SH-SY5Y (cell line): ENCODE measurements around the gene LRBA.

Experiments used
- GATA2 ChIP-seq: IDR thresholded peaks from 2 replicates; pipeline ENCODE4 v1.6.1; 2011; ENCODE audit warnings: mild to moderate bottlenecking, low read depth, low read length
- GATA3 ChIP-seq: IDR thresholded peaks from 2 replicates; pipeline ENCODE4 v1.6.1; 2011; ENCODE audit warnings: low read depth, mild to moderate bottlenecking, low read length, moderate library complexity

Gene LRBA

DNA sequence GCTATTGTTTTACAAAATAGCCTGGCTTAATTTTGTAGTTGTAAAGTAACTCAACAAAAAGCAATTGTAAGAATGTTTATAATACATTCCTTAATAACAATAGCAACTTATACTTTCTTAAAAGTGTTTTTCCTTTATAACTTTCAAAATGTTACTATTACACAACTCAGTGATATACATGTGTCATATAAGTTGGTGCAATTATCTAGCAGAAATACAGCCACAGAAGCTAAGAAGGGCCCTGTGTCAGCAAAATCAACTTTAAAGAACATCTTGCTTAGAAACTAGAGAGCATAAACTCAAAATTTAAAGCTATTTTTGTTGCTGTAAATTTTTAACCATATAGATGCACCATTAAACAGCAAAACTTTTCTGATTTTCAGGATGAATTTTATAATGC is 474.5 kb downstream of the LRBA start:
- no peak for TF ChIP-seq GATA2

DNA sequence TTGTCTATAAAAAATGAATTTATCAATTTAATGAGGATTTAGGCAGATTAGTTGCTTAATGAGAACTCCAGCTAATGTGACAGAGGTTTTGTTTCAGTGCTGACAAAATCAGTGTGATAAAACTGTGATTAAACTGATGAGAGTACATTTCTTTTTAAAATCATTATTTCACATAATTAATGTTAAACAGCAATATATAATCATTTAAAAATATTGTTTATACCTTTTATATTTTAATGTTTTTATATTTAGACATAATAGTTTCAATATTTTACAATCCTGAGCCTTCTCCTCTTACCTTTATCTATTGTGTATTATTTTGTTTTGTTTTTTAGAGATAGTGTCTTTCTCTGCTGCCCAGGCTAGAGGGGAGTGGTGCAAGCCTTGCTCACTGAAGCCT is 480.3 kb downstream of the LRBA start:
- no peak for TF ChIP-seq GATA3
- no peak for TF ChIP-seq GATA2

DNA sequence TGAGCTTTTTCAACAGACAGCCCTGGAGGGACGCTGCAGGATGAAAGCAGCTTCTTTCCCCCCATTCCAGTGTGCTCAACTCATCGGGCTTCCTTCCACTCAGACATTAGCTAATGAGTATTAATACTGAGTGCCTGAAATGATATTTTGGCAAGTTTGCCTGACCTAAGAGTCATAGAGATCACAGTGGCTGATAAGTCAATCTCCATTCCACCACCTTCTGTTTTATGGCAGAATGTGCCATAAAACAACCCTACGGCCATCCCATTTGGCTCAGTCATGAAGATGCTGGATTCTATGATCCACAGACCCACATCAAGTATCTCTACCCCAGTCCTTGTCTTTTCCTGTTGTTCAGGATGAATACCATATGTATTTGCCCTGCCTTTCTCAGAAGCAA is 481.4 kb downstream of the LRBA start:
- TF ChIP-seq GATA2 (0 out of 2 replicates have a peak, but pooled peaks have one; percentile 13), GATA3 (no peak)

DNA sequence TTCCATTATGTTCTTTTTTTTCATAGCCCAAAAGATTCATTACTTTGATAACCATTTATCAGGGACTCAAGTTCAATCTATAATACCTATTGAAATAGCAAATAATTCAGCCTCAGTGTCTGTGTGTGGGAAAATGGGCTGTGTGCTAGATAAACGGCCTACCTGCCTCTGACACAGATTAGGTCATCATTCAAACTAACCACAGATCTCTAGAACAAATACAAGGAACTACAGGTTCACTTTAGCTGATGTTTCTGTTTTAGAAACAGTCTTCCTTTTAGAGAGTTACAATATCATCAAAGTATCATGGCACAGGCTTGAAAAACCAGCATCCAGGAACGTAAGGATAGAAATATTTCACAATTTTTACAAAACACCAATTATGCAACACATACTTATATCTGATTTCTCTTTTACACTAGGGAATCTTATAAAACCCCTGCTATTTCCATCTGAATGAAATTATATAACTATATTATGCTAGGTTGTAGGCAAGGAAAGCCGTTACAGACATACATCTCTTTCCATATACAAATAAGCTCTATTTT is 489.7 kb downstream of the LRBA start:
- TF ChIP-seq GATA3, result no peak
- no peak for TF ChIP-seq GATA2

DNA sequence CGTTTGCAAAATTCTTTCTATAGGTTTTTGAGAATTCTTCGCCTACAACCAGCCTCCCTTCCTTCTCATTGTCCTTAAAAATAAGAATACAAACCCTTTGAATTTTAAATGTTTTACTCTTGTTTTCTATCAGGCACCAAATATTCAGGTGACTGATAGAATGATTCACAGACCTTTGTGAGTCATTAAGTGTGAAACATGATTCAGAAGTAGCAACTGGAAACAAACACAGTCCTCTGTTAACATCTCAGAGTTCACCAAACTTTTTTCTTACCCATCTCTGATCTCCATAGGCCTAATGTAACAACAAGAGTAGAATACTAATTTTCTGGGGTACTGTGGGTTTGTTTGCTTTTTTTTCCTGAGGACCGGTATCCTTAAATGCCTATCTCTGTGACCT is 496.5 kb downstream of the LRBA start:
- TF ChIP-seq GATA3, result no peak
- TF ChIP-seq GATA2, result no peak

DNA sequence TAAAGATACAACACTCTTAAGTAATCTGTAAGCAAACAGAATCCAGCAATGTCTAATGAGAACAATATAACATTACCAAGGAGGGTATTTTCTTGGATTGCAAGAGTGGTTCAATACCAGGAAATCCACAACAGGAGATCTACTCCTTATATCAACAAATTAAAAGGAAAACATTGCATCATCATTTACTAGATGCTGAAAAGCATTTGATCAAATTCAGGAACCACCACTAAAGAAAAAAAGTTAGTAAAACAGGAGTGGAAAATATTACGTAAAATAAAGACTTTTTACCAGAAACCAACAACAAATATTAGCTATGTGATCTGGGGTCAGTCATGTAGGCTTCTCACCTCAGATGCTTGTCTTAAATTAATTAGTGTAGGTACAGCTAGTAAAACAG is 499.9 kb downstream of the LRBA start:
- TF ChIP-seq GATA3, result no peak
- TF ChIP-seq GATA2, result no peak

DNA sequence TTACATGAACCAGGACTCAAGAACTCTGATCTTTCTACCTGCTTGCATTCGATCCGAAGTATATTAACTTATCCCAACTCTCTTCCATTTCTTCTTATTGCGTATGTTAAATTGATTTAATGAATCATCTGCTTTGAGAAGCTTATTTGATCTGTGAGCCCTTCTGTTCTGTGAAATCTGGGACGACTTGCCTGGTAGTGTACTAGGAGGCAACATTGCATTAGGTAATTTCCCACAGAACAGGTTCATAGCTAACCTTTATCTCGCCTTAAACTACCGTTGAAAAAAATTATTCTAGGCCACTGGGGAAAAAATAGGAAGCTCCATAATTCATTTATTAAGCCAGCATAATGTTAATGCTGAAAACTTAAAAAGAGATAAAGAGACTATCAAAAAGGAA is 500.4 kb downstream of the LRBA start:
- TF ChIP-seq GATA3 (no peak), GATA2 (no peak)

DNA sequence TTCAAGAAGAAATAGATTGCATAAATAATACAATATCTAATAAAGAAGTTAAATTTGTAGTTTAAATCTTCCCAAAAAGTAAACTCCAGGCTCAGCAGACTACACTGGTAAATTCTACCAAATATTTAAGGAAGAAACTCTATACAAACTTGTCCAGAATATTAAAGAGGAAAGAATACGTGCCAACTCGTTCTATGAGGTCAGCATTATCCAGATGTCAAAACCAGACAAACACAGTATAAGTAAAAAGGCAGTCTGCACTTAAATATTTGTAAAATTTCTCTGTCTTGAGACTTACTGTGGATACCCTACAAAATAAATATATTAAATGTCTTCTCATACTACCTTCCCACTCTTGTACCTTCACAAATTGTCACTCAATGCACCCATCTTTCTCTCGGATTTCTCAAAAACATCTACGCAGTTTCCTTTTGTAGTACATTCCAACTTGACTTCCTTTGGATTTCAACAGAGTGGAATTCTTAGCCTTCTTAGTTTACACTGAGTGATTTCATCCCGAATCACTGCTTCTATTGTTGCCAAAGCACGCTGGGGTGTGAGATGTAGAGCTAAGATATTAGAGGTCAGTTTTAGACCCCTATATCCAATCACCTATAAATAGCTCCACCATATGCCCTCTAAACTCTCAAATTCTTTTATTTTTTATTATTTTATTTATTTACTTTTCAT is 504.8 kb downstream of the LRBA start:
- no peak for TF ChIP-seq GATA2
- TF ChIP-seq GATA3, result no peak

DNA sequence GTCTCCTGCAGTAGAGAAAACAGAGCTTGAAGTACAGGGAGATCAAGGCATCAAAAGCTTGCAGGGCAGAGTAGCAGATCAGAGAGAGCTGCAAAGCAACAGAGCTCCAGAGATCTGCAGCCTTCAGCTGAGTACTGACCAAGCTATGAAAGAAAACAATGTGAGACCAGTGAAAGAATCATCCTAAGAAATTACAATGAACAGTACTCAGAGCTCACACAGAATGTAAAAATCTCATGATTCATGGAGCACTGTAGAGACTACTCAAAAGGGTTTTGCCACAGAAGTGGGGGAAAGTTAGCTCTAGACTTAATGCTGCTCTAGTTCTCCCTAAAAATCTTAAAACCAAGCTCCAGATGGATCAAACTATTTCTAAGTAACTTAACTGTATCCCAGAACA is 513.1 kb downstream of the LRBA start:
- TF ChIP-seq GATA3 (no peak), GATA2 (no peak)

DNA sequence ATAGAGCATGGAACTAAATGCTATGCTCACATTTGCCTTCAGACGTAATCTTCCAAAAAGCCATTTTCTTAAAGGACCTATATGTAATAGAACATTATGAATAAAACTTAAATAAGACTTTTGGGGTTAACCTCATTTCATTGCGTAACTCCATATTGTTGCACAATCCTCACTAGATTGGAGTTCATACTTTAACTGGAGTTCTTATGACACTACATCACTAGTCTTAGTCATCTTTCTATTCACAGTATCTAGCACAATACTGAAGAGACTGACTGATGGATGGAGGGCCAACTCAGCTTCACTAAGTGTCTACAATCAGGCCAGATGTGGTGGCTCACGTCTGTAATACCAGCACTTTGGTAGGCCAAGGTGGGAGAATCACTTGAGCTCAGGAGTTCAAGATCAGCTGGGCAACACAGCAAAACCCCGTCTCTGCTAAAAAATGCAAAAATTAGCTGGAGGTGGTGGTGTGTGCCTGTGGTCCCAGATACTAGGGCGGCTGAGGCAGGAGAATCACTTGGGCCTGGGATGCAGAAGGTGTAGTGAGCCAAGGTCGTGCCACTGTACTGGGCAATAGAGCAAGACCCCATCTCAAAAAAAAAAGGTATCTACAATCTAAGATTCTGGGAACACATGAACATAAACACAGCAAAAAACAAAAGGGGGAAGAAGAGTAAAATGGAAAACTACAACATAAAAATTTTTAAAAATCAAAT is 513.9 kb downstream of the LRBA start:
- TF ChIP-seq GATA3, result no peak
- TF ChIP-seq GATA2, result no peak

DNA sequence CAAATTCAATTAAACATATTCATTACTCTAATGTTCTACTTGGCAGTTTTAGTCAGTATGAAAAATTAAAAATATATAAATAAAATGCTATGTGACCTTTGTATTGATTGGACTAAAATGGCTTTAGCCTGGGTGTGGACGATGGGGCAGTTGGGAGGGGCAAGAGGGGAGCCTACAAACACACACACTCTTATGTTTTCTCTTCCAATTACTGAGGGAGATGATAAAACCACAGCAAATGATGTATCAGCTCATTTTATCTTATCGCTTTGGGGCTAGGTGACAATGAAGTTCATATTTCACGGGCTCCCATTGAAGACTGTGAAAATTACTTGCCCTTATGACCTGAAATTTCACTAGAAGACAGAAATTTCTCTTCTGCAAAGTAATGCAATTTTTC is 517.5 kb downstream of the LRBA start:
- TF ChIP-seq GATA2 (no peak), GATA3 (no peak)

DNA sequence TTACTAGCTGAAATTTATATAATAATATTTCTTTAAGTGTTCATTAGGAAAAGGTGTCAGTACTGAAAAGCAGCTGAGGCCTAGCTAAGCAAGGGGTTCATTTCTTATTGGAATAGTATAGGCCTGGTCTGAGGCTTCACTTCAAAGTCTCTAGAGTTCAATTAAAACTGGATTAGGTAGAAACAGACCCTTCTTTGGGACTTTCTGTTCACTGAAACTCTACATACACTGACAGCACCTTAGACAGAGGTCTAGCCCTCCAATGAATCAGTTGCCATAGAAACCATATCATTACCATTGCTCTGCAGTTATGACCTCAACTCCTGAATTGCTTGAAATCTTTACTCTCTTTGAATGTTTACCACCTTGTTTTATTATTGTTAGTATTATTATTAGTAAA is 519.5 kb downstream of the LRBA start:
- TF ChIP-seq GATA2, result no peak
- TF ChIP-seq GATA3, result no peak

DNA sequence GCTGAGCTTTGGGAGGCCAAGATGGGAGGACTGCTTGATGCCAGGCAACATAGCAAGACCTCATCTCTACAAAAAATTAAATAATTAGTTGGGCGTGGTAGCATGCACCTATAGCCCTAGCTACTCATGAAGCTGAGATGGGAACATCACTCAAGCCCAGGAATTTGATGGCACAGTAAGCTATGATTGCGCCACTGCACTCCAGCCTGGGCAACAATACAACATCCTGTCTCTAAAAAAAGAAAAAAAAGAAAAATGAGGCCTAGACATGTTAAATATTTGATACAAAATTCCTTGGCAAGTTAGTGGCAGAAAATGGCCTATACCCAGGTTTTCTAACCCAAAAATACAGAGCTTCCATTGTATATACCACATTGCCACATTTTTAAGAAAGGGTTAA is 521.2 kb downstream of the LRBA start:
- TF ChIP-seq GATA3 (no peak), GATA2 (no peak)

DNA sequence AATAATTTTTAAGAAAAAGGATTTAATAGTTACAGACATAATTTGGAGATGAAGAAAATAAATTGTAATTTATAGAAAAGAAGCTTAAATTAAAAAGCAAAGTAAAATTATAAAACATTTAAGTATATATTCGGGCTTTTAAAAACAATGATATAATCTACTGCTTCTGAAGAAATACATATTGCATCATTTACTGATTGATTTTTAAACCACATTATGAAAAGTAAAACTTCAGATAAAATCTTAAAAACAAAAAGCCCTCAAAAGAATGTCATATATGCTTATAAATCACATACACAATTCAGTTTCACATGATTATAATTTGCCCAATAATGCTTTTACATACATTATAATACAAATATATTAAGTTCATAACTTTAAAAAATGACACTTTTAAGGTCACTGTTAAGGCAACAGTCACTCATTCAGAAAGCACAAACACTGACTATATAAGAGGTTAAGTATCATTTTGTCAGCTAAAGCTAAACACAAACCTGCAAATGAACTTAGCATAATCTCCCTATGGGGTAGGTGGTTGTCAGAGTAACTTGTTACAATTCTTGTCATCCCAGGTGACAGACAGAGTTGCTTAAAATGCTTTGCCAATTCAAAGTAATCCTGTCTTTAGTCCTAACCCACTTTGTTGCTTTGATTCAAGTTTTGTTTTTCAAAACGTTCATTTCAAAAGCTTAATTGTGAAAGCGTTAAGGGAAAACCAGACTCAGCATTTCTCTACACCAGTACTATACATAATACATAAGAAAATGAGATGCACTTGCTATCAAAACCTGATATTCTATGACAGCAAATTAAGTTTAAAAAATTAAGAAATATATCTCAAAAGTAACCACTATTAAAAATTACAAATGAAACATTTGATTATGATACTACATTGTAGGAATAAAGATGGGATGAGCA is 523.7 kb downstream of the LRBA start:
- TF ChIP-seq GATA2, result no peak
- TF ChIP-seq GATA3, result no peak
